ENCODE data around the gene ATL1.
A peak's percentile ranks its signal among the peaks of the same experiment; 100 is the strongest.

ATL1 gene

GRCh38 chr14:50631408-50631821, 71.5 kb downstream of the ATL1 start:
- no peak for TF ChIP-seq CTCF (IDR thresholded peaks at IDR 0.05)
- Mint-ChIP-seq H3K36me3 (ENCODE audit: low read depth) (peaks cover 12% of the 10 kb centered on the region), H3K4me1 (no peaks in the 10 kb centered on the region), H3K27ac (peak overlapping the region; percentile 23), H3K4me3 (no peak overlapping the region), H3K27me3 (ENCODE audit: low read depth, poor library complexity) (no peaks in the 10 kb centered on the region), H3K9me3 (no peaks in the 10 kb centered on the region)
- DNase-seq = no peak

- no peak for DNase-seq
- Mint-ChIP-seq H3K36me3 (ENCODE audit: low read depth) (peaks cover 35% of the 10 kb centered on the region), H3K9me3 (no peaks in the 10 kb centered on the region), H3K4me1 (no peaks in the 10 kb centered on the region), H3K27ac (no peak overlapping the region), H3K4me3 (no peak overlapping the region), H3K27me3 (ENCODE audit: low read depth, poor library complexity) (no peaks in the 10 kb centered on the region)
- no peak for TF ChIP-seq CTCF (IDR thresholded peaks at IDR 0.05)
Measured at GRCh38 chr14:50633954-50634353, 74.0 kb downstream of the ATL1 start.

DNA sequence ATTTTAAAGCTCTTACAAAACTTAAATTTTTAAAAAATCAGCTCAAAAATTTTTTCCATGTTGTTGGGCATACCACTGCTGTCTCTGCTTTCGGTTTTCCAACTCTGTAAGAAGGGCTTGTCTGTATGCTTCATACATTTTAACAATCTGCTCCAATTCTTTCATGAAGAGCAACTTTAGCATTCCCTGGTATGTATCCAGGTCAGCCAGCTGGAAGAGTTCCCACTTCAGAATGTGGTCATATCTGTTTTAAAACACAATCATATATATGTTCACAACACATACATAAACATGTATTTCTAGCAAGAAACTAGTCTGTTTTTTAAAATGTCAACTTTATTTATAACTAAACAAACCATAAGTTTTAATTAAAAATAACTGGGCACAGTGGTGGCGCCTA, 75.2 kb downstream of the ATL1 start:
- no peak overlapping the region for H3K4me3 Mint-ChIP-seq
- TF ChIP-seq CTCF (IDR thresholded peaks at IDR 0.05) = no peak
- H3K36me3 Mint-ChIP-seq (ENCODE audit: low read depth) = peaks cover 45% of the 10 kb centered on the region
- H3K4me1 Mint-ChIP-seq = no peaks in the 10 kb centered on the region
- H3K27me3 Mint-ChIP-seq (ENCODE audit: low read depth, poor library complexity) = no peaks in the 10 kb centered on the region
- H3K27ac Mint-ChIP-seq = no peak overlapping the region
- DNase-seq = no peak
- no peaks in the 10 kb centered on the region for H3K9me3 Mint-ChIP-seq

DNA sequence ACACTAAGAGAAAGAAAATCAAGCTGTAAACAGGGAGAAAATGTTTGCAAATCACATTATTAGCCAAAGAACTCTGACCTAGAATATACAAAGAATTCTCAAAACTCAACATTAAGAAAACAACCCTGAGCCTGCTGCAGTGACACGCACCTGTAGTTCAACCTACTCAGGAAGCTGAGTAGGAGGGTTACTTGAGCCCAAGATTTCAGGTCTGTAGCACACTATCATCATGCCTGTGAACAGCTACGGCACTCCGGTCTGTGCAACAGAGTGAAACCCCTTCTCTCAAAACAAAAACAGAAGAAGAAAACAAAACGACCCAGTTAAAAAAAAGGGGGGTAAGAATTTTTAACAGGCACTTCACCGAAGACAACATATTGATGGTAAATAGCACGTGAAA, 87.3 kb downstream of the ATL1 start:
- Mint-ChIP-seq H3K9me3 (no peaks in the 10 kb centered on the region), H3K4me1 (peaks cover 16% of the 10 kb centered on the region), H3K36me3 (ENCODE audit: low read depth) (peaks cover 36% of the 10 kb centered on the region), H3K4me3 (no peak overlapping the region), H3K27me3 (ENCODE audit: low read depth, poor library complexity) (no peaks in the 10 kb centered on the region), H3K27ac (peak overlapping the region; percentile 72)
- TF ChIP-seq CTCF (IDR thresholded peaks at IDR 0.05) = no peak
- DNase-seq = no peak

GRCh38 chr14:50647753-50648152, 87.8 kb downstream of the ATL1 start:
- no peak for TF ChIP-seq CTCF (IDR thresholded peaks at IDR 0.05)
- H3K36me3 Mint-ChIP-seq (ENCODE audit: low read depth) = peaks cover 36% of the 10 kb centered on the region
- no peak for DNase-seq
- no peak overlapping the region for H3K27ac Mint-ChIP-seq
- H3K27me3 Mint-ChIP-seq (ENCODE audit: low read depth, poor library complexity) = no peaks in the 10 kb centered on the region
- H3K9me3 Mint-ChIP-seq = no peaks in the 10 kb centered on the region
- H3K4me1 Mint-ChIP-seq = peaks cover 20% of the 10 kb centered on the region
- no peak overlapping the region for H3K4me3 Mint-ChIP-seq

DNA sequence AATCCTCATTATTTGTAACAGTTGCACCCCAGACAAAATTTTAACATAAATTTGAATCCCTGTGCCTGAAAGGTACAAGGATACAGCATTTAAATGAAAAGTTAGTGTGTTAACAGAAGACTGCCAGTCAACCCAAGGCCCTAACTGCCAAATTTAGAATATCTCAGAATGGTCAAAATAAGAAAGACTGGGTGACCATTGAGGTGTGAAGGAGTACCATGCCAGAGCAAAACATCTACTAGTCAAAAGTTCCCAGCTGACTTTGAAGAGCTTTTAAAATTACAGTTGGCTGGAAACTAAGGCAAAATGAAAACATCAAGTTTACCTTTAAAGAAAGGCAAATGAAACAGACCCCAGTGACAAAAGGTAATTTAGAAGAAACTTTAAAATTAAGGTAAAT, 89.7 kb downstream of the ATL1 start:
- no peak overlapping the region for H3K4me3 Mint-ChIP-seq
- H3K4me1 Mint-ChIP-seq = peaks cover 20% of the 10 kb centered on the region
- DNase-seq = no peak
- no peaks in the 10 kb centered on the region for H3K27me3 Mint-ChIP-seq (ENCODE audit: low read depth, poor library complexity)
- no peaks in the 10 kb centered on the region for H3K9me3 Mint-ChIP-seq
- no peak overlapping the region for H3K27ac Mint-ChIP-seq
- peaks cover 31% of the 10 kb centered on the region for H3K36me3 Mint-ChIP-seq (ENCODE audit: low read depth)
- no peak for TF ChIP-seq CTCF (IDR thresholded peaks at IDR 0.05)

All from nephron progenitor cell (in vitro differentiated cells).